ENCODE measurements around the gene NAA38.

Gene NAA38

DNA sequence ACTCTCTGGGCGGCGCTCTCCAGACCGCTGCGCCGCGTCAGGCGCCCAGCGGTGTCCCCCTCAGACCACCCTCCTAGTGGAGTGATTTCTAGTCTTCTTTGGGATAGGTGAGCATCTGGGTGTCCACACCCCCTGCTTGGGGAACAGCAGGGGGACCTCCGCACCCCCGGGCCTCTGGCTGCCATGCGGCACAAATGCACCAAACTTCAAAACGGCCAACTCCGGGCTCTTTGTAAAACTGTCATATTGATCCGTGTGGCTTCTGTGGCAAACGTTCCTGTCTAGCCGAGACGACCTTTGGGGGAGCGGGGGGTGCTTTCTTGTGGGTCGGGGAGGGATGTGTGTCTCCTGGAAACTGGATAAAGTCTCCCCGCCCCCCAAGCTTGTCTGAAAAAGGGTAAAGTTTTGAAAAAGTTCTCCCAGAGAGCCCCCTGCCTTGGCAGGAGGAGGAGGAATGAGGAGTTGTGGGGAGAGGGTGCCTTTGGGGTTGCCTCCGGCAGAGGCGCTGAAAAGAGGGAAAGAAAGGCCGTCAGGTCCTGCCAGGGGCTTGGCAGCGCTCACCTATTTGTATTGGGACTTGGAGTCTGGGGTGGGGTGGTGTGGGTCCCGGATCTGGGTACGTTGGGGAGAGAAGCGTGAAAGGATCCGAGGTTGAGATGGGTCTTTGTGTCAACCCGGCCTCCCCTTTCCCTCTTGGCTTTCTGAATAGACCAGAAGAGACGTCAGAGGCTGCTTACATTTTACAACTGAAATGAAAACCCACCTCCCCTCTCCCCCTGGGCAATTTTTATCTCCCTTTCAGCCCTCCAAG lies 29.1 kb upstream of the NAA38 start:
- TF ChIP-seq ZNF274 (IDR thresholded peaks at IDR 0.05; ENCODE audit: low read depth, low read length), result no peak
- peak overlapping the region; percentile 85 for H3K4me3 ChIP-seq (ENCODE audit: low read length)

DNA sequence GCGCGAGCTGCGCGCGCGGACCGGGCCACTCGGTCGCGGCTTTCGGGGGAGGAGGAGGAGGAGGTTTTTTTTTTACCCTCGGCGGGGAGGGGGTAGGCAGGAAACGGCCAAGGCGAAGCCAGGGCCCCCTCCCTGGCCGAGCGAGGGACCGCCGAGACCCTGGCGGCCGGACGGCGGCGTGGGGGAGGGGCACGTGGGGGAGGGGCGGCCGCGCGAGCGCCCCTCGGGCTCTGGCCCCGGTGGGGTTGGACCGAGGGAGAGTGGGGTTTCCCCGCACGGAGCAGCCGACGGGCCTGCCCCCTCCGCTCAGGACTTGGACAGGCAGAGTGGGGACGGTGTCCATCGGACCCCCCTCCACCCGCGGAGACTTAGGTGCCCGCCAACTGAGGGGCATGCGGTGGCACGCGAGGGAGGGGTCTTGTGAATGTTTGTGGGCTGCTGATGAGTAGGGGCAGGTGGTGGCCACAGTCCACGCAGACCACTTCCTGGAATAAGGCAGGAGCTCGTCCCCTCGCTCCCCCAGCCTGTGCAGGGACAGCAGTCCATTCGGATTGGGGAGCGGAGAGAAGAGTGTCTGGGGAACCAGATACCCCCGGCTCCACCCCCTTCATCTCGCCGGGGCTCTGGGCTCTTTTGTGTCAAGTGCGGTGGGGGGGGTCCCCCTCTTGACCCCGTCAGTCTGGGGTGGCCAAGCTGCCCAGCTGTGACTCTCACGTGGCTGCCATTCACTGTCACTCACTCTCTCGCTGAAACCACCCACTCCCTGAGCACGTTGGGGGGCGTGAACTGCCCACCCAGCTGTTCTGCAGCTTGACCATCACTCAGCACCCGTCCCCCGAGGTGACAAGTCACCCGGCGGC lies 28.2 kb upstream of the NAA38 start:
- no peak for TF ChIP-seq ZNF274 (IDR thresholded peaks at IDR 0.05; ENCODE audit: low read depth, low read length)
- peak overlapping the region; percentile 85 for H3K4me3 ChIP-seq (ENCODE audit: low read length)

DNA sequence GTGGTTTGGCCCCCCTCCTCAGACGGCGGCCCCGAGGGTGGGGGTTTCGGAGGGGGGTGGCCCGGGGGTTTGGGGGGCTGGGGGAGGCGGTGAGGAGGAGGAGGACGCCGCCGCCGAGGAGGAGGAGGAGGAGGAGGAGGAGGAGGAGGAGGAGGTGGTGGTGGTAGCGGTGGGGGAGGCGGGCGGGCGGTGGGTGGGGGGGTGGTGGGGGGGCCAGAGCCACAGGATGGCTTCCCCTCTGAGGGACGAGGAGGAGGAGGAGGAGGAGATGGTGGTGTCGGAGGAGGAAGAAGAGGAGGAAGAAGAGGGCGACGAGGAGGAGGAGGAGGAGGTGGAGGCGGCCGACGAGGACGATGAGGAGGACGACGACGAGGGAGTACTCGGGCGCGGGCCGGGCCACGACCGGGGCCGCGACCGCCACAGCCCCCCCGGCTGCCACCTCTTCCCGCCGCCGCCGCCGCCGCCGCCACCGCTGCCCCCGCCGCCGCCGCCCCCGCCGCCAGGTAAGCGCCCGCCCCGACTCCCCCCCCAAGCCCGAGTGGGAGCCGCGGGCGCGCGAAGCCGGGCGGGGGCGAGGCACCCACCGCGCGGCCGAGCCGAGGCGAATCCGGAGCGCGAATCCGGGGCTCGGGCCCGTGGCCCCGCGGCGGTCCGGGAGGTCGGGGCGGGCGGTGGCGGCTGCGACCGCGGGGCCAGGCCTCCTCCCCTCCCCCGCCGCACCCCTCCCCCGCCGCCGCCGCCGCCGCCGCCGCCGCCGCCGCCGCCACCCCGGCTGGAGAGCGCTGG lies 27.4 kb upstream of the NAA38 start:
- no peak for TF ChIP-seq ZNF274 (IDR thresholded peaks at IDR 0.05; ENCODE audit: low read depth, low read length)
- peak overlapping the region; percentile 85; the same call in 1 of the 2 replicates for H3K4me3 ChIP-seq (ENCODE audit: low read length)

DNA sequence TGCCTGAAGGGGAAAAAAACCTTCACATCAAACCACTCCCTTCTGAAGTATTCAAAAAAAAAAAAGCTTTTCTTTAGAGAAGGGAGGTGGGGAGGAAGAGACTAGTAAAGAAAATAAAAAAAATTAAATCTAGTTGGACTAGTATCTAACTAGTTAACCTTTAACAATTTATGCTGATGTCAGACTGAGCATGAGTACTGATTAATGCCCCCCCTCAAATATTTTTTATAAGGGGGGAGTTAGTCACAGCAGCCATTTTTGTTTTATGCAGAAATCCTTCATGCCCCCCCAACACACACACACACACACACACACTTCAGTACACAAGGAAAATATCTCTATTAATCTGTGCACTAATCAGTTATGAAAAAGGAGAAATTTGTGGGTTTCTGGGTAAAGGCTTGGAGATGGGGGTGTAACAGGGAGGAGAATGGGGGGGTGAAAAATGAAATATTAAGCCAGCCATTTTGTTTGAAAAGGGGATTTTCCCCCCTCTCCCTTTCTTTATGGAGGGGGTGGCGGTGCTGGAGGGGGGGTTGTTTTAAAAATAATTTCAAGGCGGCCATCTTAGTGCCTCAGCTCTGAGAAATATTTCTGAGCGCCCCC lies 26.5 kb upstream of the NAA38 start:
- peak overlapping the region; percentile 67 for H3K4me3 ChIP-seq (ENCODE audit: low read length)
- TF ChIP-seq ZNF274 (IDR thresholded peaks at IDR 0.05; ENCODE audit: low read depth, low read length), result no peak

DNA sequence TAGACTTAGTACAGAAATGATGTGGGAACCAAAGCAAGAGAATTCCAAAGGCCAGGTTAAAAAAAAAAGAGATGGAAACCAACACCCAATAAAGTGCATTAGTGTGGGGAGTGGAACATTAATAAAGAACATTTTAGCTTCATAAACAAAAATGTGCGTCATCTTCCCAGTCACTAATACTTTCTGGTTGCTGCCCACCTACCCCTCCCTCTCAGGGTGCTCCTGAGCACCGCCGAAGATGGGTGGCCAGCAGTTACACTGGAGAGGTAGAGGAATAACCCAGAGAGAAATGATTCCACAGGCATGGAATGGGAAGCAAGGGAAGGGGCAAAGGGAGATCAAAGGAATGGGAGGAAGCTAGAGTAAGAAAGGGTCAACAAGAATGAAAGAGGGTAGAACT lies 25.3 kb upstream of the NAA38 start:
- H3K4me3 ChIP-seq (ENCODE audit: low read length), result peak overlapping the region; percentile 40; the same call in 1 of the 2 replicates
- TF ChIP-seq ZNF274 (IDR thresholded peaks at IDR 0.05; ENCODE audit: low read depth, low read length), result no peak

DNA sequence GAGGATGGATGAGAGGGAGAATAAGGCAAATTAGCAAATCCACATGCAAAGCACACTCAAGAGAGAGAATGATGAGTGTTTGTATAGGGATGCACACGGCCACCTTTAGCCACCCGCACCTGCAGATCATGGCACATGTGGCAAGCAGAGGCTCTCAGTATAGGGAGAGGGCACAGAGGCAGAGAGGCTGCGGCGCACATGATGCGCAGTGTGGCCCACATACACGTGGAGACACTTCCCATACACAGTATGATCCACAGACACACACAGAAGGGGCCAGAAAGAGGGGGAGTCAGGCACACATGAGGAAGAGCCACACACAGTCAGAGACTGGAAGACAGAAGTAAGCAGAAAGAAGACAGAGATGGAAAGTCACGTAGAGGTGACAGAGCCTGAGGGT lies 24.7 kb upstream of the NAA38 start:
- no peak for TF ChIP-seq ZNF274 (IDR thresholded peaks at IDR 0.05; ENCODE audit: low read depth, low read length)
- H3K4me3 ChIP-seq (ENCODE audit: low read length), result peak overlapping the region; percentile 49; the same call in 1 of the 2 replicates

DNA sequence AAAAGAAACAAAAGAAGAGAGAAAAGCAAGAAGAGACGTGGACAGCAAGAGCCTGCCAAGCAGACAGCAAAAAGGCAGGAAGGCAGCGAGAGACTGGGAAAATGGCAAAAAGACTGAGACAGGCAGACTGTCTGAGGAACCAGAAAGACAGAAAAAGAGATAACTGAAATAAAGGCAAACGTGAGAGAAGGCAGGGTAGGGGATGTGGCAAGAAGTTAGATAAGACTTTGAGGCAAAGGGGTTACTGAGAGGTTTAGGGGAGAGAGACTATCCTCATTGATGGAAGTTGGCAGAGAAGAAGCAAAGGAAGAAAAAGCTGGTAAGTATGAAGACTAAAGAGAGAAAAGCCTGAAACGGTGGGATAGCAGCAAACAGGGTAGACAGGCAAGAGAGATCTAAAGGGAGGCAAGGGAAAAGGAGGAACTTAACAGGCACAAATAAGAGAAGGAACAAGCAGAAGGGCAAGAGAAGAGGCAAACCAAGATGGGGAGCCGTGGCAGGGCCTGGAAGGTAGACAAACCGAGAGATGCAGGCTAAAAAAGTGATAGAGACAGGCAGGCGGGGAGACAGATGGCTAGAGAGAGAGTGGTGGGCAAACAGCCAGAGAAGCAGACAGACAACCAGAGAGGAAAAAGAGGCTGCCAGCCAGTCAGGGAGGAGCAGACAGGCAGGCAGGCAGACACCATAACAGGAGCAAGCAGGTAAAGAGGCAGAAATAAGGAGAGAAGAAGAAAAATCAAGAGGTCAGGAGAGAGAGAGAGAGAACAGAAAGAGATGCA lies 24.1 kb upstream of the NAA38 start:
- peak overlapping the region; percentile 49; the same call in 1 of the 2 replicates for H3K4me3 ChIP-seq (ENCODE audit: low read length)
- TF ChIP-seq ZNF274 (IDR thresholded peaks at IDR 0.05; ENCODE audit: low read depth, low read length), result no peak

DNA sequence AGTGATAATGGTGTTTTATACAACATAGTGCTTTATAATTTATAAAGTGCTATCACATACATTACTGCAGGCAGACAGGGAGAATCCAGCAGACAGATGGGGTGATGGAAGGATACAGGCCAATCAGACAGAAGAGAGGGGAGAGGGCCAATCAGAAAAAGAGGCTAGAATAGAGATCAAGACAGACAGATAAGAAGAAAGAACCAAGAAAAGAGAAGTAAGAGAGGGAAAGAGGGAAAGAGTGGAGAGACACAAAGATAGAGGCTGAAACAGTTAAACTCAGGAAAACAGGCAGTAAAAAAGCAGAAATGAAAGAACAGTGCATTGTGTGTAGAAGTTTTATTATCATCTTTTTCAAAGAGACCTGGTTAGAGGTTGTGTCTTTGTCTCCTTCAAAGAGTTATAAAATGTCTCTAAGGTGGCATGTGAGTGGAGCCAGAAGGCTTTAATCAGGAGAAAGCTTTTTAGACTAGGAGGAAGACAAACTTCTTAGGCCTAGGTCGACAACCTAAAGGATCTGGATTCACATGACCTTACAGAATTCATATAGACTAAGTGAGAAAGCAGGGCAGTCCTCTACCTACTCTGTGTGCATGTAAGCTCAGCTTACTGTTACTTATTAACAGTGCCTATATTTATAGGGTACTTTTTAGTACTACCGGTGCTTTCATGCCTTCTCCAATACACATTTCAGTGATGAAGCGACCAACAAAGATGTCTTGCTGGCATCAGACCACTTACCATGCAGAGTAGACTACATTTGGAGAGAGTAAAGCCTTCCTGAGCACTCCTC lies 22.9 kb upstream of the NAA38 start:
- peak overlapping the region; percentile 71; the same call in 1 of the 2 replicates for H3K4me3 ChIP-seq (ENCODE audit: low read length)
- no peak for TF ChIP-seq ZNF274 (IDR thresholded peaks at IDR 0.05; ENCODE audit: low read depth, low read length)

DNA sequence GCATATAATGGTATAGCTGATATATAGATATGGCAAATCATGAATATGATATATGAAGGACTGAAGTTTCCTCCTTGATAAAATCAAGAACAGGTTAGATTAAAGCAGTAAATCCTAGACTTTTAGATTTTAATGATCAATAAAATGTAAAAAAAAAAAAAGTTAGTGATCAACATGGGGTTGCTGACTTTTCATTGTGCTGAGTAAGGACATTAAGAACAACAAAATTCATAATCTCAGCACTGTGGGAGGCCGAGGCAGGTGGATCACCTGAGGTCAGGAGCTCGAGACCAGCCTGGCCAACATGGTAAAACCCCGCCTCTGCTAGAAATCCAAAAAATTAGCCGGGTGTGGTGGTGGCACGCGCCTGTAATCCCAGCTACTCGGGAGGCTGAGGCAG lies 20.9 kb upstream of the NAA38 start:
- H3K4me3 ChIP-seq (ENCODE audit: low read length), result no peak overlapping the region
- TF ChIP-seq ZNF274 (IDR thresholded peaks at IDR 0.05; ENCODE audit: low read depth, low read length), result no peak

DNA sequence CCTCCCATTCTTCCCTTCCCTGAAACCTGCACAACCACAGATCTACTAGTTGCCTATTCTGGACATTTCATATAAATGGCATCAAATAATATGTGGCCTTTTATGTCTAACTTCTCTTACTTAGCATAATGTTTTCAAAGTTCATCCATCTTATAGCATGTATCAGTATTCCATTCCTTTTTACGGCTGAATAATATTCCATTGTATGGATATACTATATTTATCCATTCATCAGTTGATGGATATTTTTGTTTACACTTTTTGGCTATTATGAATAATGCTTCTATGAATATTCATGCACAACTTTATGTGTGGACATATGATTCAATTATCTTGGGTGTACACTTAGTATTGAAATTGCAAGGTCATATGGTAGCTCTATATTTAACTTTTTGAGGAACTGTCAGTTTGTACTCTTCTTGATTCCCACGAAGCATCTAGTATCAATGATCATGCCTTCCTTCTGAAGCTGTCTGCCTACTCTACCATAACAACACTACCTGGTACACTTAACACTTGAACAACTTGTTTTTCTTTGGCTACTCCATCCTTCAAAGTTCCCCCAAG lies 18.5 kb upstream of the NAA38 start:
- no peak overlapping the region for H3K4me3 ChIP-seq (ENCODE audit: low read length)
- TF ChIP-seq ZNF274 (IDR thresholded peaks at IDR 0.05; ENCODE audit: low read depth, low read length), result no peak

DNA sequence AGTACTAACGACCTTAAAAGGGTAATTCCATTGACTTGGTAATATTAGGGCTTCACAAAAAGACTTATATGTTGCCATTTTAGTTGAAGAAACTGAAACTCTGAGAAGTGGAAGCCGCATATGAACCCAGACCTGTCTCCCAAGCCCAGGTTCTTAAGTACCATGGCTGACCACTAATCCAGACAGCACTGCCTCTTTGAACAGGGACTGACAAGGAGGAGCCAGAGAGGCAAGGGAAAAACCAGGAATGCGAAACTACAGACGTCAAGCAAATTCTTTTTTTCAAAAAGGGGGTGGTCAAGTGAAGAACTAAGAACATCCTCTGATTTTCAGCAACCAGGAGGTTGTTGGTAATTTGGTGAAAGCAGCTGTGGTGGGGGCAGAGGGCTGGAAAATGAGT lies 15.7 kb upstream of the NAA38 start:
- H3K4me3 ChIP-seq (ENCODE audit: low read length), result no peak overlapping the region
- no peak for TF ChIP-seq ZNF274 (IDR thresholded peaks at IDR 0.05; ENCODE audit: low read depth, low read length)

DNA sequence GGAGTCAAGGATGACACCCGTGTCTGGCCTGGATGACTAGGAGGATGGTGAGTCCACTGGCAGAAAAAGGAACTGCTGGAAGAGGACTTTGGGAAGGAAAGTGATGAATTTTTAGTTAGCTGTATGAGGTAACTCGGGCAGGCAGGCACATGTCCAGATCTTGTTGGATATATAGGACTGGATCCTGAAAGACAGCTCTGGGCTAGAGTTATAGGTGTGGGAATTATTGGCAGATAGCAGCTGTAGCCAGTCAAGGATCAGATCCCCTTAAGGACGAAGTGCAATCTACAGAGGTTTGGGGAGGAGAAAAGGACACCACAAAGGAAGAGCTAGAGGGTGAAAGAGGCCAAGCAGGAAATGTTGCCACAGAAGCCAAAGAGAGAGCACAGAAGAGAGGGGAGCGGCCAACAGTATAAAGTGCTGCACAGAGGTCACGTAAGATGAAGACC lies 10.5 kb upstream of the NAA38 start:
- no peak for TF ChIP-seq ZNF274 (IDR thresholded peaks at IDR 0.05; ENCODE audit: low read depth, low read length)
- no peak overlapping the region for H3K4me3 ChIP-seq (ENCODE audit: low read length)

All from GM08714 (cell line).